K562 (cell line): Measurements from ENCODE around the gene ZNF385C. TPM values are rescaled to one million over a fixed set of nuclear protein-coding genes. Genes with fewer than 3 reads are reported as not detected.

Experiments
- CTBP1 ChIP-seq: fragments of 450-650 bp; IDR thresholded peaks from 2 replicates; pipeline ENCODE4 v1.6.1; 2016; ENCODE audit warnings: borderline replicate concordance
- DACH1 ChIP-seq: fragments of 450-650 bp; IDR thresholded peaks from 2 replicates; pipeline ENCODE4 v1.6.1; 2018; ENCODE audit not compliant: partially characterized antibody
- FOSL1 ChIP-seq: fragments of 200-800 bp; sonication (Bioruptor generic); conservative IDR thresholded peaks from 2 replicates; pipeline ENCODE4 v1.6.1; 2016; ENCODE audit warnings: missing genetic modification characterization, missing compliant biosample characterization
- HDAC6 ChIP-seq: IDR thresholded peaks from 2 replicates; pipeline ENCODE4 v1.6.1; 2012; ENCODE audit warnings: low read depth, mild to moderate bottlenecking, control low read depth, inconsistent platforms, low read length, moderate library complexity
- JUN ChIP-seq, 2 experiments: sonication (generic) in 1 of 2; formaldehyde crosslinking in 1 of 2; IDR thresholded peaks; 2 replicates each; pipeline versions ENCODE4 v1.6.1 to v1.8.0; 2012 to 2022; ENCODE audit warnings: borderline replicate concordance in 2 of 2, mild to moderate bottlenecking in 2 of 2, improper control_type of control experiment in 1 of 2, low read depth in 1 of 2, low read length in 1 of 2, missing genetic modification reagents in 1 of 2
- JUND ChIP-seq, 2 experiments: IDR thresholded peaks; 2 replicates in 1 of 2; 3 replicates in 1 of 2; pipeline ENCODE4 v1.6.1; 2011; ENCODE audit warnings: borderline replicate concordance in 2 of 2, low read depth in 2 of 2, low read length in 2 of 2, improper control_type of control experiment in 1 of 2, missing biosample characterization in 1 of 2, missing genetic modification characterization in 1 of 2, missing genetic modification reagents in 1 of 2
- KLF16 ChIP-seq: IDR thresholded peaks from 2 replicates; pipeline ENCODE4 v1.6.1; 2016; ENCODE audit warnings: antibody characterized with exemption
- LEF1 ChIP-seq: fragments of 450-650 bp; IDR thresholded peaks from 2 replicates; pipeline ENCODE4 v1.6.1; 2016; ENCODE audit warnings: mild to moderate bottlenecking
- NR2C2 ChIP-seq, 2 experiments: fragments of 200-800 bp in 1 of 2; sonication (Bioruptor generic) in 1 of 2; sonication (generic) in 1 of 2; formaldehyde crosslinking in 1 of 2; IDR thresholded peaks; 2 replicates each; pipeline versions ENCODE4 v1.6.1 to v1.8.0; 2016 to 2022; ENCODE audit warnings: mild to moderate bottlenecking in 1 of 2, missing compliant biosample characterization in 1 of 2, missing genetic modification characterization in 1 of 2, missing genetic modification reagents in 1 of 2
- POLR2G ChIP-seq: fragments of 200-400 bp; formaldehyde crosslinking; IDR thresholded peaks from 2 replicates; pipeline ENCODE4 v1.6.1; 2017; ENCODE audit warnings: low read depth, mild to moderate bottlenecking, antibody characterized with exemption, low read length, moderate library complexity
- SMARCA4 ChIP-seq: fragments of 450-650 bp; IDR thresholded peaks from 2 replicates; pipeline ENCODE4 v1.6.1; 2016
- SMC3 ChIP-seq: conservative IDR thresholded peaks from 2 replicates; pipeline ENCODE4 v1.6.1; 2011; ENCODE audit warnings: low read depth, low read length, improper control_type of control experiment; ENCODE audit not compliant: insufficient read depth
- SREBF2 ChIP-seq: sonication (generic); formaldehyde crosslinking; IDR thresholded peaks from 2 replicates; pipeline ENCODE4 v1.4.0; 2020; ENCODE audit warnings: mild to moderate bottlenecking, missing genetic modification reagents
- TAF7 ChIP-seq: fragments of 450-650 bp; IDR thresholded peaks from 2 replicates; pipeline ENCODE4 v1.6.1; 2016; ENCODE audit warnings: missing genetic modification characterization, missing compliant biosample characterization
- TARDBP ChIP-seq: fragments of 450-650 bp; IDR thresholded peaks from 2 replicates; pipeline ENCODE4 v1.6.1; 2016
- ZNF121 ChIP-seq: sonication (generic); formaldehyde crosslinking; conservative IDR thresholded peaks from 2 replicates; pipeline ENCODE4 v1.8.0; 2022; ENCODE audit warnings: missing genetic modification reagents
- ZNF431 ChIP-seq: sonication (generic); formaldehyde crosslinking; IDR thresholded peaks from 2 replicates; pipeline ENCODE4 v1.8.0; 2022; ENCODE audit warnings: mild to moderate bottlenecking, missing genetic modification reagents
- ZNF79 ChIP-seq: fragments of 250-450 bp; sonication (Bioruptor Pico); IDR thresholded peaks from 2 replicates; pipeline ENCODE4 v1.4.0; 2020; ENCODE audit warnings: low read depth, mild to moderate bottlenecking, moderate library complexity
- polyA plus RNA-seq, 8 experiments: library from polyadenylated mRNA; depleted of rRNA in 4 of 8; stranded (reverse) in 5 of 8; unstranded in 3 of 8; fragments of >200 nt; fragmentation: Nextera tagmentation in 2 of 8; fragmentation: Illumina TruSeq in 1 of 8; extraction: Ambion mirVana in 2 of 8; extraction: Trizol in 1 of 8; gene quantifications; 2 replicates each; pipeline versions ENCODE4 v1.2.1 to v1.2.3, GENCODE V29; 2011 to 2014; ENCODE audit warnings: inconsistent platforms in 1 of 8, missing spikeins in 1 of 8
- total RNA-seq, 7 experiments: library from RNA; depleted of rRNA in 6 of 7; stranded (reverse); fragments of >200 nt in 6 of 7; fragmentation: Illumina TruSeq in 2 of 7; extraction: Trizol in 2 of 7; gene quantifications; 2 replicates each; pipeline versions ENCODE4 v1.2.1 to v1.2.3, GENCODE V29; 2011 to 2021; ENCODE audit warnings: low replicate concordance in 1 of 7
- TF ChIP-seq, protein P1 (sequence below), 3 experiments: fragments of 200-800 bp in 1 of 3; fragments of 250-450 bp in 1 of 3; fragments of 450-650 bp in 1 of 3; sonication (Bioruptor Pico) in 1 of 3; sonication (Bioruptor generic) in 1 of 3; formaldehyde crosslinking in 1 of 3; IDR thresholded peaks; 2 replicates each; pipeline versions ENCODE4 v1.6.1 to v1.8.0; 2016 to 2022; ENCODE audit warnings: mild to moderate bottlenecking in 2 of 3, missing genetic modification characterization in 2 of 3, missing compliant biosample characterization in 1 of 3, moderate library complexity in 1 of 3
- TF ChIP-seq, protein P2 (sequence below): fragments of 250-450 bp; sonication (Bioruptor Pico); IDR thresholded peaks from 2 replicates; pipeline ENCODE4 v1.5.0; 2021; ENCODE audit warnings: mild to moderate bottlenecking, moderate library complexity

Gene ZNF385C
- total and polyA plus RNA-seq, 9 of the 15 experiments (the other 6 are each of a cell fraction or from before 2014, with no cell fraction given): 0.03 to 0.35 (median 0.18) TPM; not detected in 1

DNA sequence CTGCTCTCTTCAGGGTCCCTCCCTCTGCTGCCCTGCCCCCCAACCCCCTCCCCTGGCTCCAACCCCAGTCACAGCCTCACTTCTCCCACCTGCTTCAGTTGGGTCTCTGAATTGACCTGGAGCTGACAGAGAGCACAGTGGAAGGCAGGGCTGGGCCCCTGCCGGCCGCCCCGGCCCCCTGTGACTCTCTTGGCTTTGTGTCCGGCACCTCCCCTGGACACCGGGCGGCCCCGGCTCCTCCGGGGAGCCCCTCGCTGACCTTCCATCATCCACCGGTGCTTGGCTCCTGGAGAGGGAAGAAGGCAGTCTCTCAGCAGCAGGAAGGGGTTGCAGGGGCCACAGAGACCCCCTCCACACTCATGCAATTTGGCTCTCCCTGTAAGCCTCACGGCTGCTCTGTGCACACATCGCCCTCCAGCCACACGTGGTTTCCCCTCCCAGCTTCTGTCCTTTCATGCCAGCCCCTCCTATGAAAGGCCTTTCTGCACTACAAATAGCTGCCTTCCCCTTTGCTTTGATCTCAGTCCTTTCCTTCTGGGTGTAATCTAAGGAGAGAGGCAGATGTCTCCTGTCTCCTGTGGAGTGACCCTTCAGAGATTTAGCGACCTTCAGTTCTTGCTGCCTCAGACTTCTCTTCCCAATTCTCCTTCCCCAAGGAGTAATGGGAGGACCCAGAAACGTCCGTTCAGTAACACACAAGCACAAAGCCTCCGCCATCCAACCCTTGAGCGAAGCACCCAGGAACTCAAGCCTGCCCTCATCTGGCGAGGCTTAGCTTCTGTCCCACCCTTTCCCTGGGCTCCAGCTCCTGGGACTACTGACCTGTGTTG lies 70.1 kb downstream of the ZNF385C start (continued):
- TF ChIP-seq, protein P1, sequence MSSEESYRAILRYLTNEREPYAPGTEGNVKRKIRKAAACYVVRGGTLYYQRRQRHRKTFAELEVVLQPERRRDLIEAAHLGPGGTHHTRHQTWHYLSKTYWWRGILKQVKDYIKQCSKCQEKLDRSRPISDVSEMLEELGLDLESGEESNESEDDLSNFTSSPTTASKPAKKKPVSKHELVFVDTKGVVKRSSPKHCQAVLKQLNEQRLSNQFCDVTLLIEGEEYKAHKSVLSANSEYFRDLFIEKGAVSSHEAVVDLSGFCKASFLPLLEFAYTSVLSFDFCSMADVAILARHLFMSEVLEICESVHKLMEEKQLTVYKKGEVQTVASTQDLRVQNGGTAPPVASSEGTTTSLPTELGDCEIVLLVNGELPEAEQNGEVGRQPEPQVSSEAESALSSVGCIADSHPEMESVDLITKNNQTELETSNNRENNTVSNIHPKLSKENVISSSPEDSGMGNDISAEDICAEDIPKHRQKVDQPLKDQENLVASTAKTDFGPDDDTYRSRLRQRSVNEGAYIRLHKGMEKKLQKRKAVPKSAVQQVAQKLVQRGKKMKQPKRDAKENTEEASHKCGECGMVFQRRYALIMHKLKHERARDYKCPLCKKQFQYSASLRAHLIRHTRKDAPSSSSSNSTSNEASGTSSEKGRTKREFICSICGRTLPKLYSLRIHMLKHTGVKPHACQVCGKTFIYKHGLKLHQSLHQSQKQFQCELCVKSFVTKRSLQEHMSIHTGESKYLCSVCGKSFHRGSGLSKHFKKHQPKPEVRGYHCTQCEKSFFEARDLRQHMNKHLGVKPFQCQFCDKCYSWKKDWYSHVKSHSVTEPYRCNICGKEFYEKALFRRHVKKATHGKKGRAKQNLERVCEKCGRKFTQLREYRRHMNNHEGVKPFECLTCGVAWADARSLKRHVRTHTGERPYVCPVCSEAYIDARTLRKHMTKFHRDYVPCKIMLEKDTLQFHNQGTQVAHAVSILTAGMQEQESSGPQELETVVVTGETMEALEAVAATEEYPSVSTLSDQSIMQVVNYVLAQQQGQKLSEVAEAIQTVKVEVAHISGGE (CRISPR knock-in tag; IDR thresholded peaks at IDR 0.05): no peak
- TF ChIP-seq SMARCA4 (no peak), LEF1 (peak; percentile 27; the same call in 1 of the 2 replicates), DACH1 (no peak), ZNF79 (CRISPR knock-in tag) (no peak), NR2C2 (CRISPR knock-in tag; IDR thresholded peaks at IDR 0.05) (no peak), NR2C2 (tag; IDR thresholded peaks at IDR 0.05) (no peak), FOSL1 (no peak), JUN (IDR thresholded peaks at IDR 0.05; ENCODE audit: borderline replicate concordance, low read depth, low read length) (no peak), JUN (CRISPR knock-in tag; IDR thresholded peaks at IDR 0.05; ENCODE audit: borderline replicate concordance) (no peak), POLR2G (0 out of 2 replicates have a peak, but pooled peaks have one; percentile 57), HDAC6 (no peak), SMC3 (0 out of 2 replicates have a peak, but pooled peaks have one; percentile 26), TARDBP (no peak), JUND (IDR thresholded peaks at IDR 0.05; ENCODE audit: borderline replicate concordance, low read depth, low read length) (no peak), JUND (tag; IDR thresholded peaks at IDR 0.05; ENCODE audit: borderline replicate concordance, low read depth, low read length) (no peak), KLF16 (no peak), ZNF431 (CRISPR knock-in tag) (no peak), CTBP1 (peak; percentile 20; the same call in 1 of the 2 replicates), SREBF2 (CRISPR knock-in tag) (no peak), ZNF121 (CRISPR knock-in tag) (no peak), TAF7 (tag) (no peak)
- TF ChIP-seq, protein P2, sequence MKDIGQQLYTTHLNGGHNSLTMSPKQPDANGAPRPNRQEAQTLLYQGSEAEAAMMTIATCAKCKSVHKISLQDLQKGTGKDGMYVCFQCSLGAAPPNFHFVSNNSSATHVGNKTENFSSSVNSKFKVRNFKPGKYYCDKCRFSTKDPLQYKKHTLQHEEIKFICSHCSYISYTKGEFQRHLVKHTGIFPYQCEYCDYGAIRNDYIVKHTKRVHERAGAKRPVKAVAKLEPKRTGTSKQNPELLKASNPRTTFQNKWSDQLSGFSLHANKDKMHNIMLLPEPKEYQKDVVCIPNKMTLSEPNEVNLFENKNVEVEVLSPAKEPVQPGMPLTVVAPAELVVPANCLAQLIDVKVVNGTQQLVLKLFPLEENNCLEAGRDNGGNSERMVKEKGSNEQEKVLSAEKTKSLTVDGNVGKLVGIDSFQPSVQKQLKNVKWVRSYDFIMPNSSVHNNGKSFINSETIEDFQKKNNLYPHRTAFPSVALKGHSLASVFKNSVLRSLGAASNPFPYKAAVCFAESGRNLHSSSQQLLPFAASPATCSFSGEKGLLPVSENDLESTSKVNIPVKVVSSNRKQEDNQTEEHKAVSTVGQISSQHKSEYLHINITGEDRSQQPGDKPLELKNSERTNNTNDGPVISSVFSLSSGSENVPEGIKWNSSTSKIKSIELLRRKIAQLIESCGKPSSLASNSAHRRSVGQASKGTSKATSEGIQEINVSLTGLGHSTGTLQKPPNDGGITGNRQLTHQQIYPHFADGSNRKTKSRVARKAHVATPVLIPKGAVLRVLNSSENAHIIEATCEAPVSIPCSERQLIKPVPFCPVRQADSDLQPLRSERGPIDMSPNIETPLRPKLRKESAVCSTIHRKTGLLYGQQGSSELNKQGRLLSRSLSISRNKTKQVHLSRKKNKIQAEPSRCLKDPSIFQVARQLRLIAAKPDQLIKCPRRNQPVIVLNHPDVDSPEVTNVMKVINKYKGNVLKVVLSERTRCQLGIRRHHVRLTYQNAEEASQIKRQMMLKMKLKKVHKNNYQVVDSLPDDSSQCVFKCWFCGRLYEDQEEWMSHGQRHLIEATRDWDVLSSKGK (CRISPR knock-in tag): no peak
